Stomach (tissue), 9 donors: ENCODE measurements around the gene SCYGR4. TPM values are rescaled to one million over a fixed set of nuclear protein-coding genes. Genes with fewer than 3 reads are reported as not detected.

Experiments
- DNase-seq, 2 donors: peaks; one replicate each; pipeline versions ENCODE4 v3.0.0 to v3.0.0-alpha.2; 2013 to 2019
- H3K27ac ChIP-seq, 5 donors: fragments of 200-600 bp in 4 of 5; sonication (generic) in 4 of 5; one replicate each; pipeline ENCODE4 v1.5.1; 2013 to 2019; ENCODE audit warnings: mild to moderate bottlenecking in 1 of 5, moderate library complexity in 1 of 5
- H3K27me3 ChIP-seq, 3 donors: fragments of 200-600 bp; sonication (generic); one replicate each; pipeline ENCODE4 v1.5.1; 2017 to 2019; ENCODE audit warnings: mixed run types in 1 of 3
- H3K36me3 ChIP-seq, 4 donors: fragments of 200-600 bp; sonication (generic); 1 replicate in 3 of 4; 2 replicates in 1 of 4; pipeline ENCODE4 v1.5.1; 2016 to 2019
- H3K4me1 ChIP-seq, 4 donors: fragments of 200-600 bp; sonication (generic); one replicate each; pipeline ENCODE4 v1.5.1; 2016 to 2019
- H3K4me3 ChIP-seq, 4 donors: fragments of 200-600 bp; sonication (generic) in 3 of 4; one replicate each; pipeline ENCODE4 v1.5.1; 2016 to 2019; ENCODE audit warnings: mild to moderate bottlenecking in 1 of 4
- H3K9me3 ChIP-seq, 4 donors: fragments of 200-600 bp; sonication (generic); one replicate each; pipeline ENCODE4 v1.5.1; 2016 to 2019
- EP300 ChIP-seq: sonication (generic); formaldehyde crosslinking; IDR thresholded peaks from one replicate; pipeline ENCODE4 v1.6.1; 2017; ENCODE audit warnings: antibody characterized with exemption
- POLR2A ChIP-seq, 4 donors: fragments of 450-650 bp; IDR thresholded peaks; one replicate each; pipeline ENCODE4 v1.6.1; 2016; ENCODE audit warnings: antibody characterized with exemption in 4 of 4, control low read depth in 2 of 4, mild to moderate bottlenecking in 1 of 4, moderate library complexity in 1 of 4
- POLR2AphosphoS5 ChIP-seq, 3 donors: sonication (generic); formaldehyde crosslinking; IDR thresholded peaks; one replicate each; pipeline ENCODE4 v1.6.1; 2016; ENCODE audit warnings: antibody characterized with exemption in 3 of 3
- WGBS, 5 donors: extraction: QIAGEN DNeasy Blood & Tissue Kit in 3 of 5; methylation state at CpG; one replicate each; pipeline versions ENCODE4 v1.1.5 to v1.1.7; 2013 to 2018; 5-methylcytosine and 5-hydroxymethylcytosine counted together
- intact Hi-C: fragments of 100-400 bp; cut with DNase I; formaldehyde crosslinking; loops from one replicate; pipeline ENCODE4 v1.15.1; 2023; ENCODE audit warnings: low total_unique reads
- polyA plus RNA-seq, 3 donors: library from polyadenylated mRNA; stranded (reverse); fragments of 200-250 nt; gene quantifications; one replicate each; pipeline ENCODE4 v1.2.3, GENCODE V29; 2013
- total RNA-seq, 5 donors: library from RNA; depleted of rRNA; stranded (reverse); fragments of >200 nt; gene quantifications; one replicate each; pipeline versions ENCODE4 v1.1.0 to v1.2.3, GENCODE V29; 2014 to 2016
- TF ChIP-seq, protein P1 (sequence below), 7 experiments: fragments of 450-650 bp in 4 of 7; fragments of 200-600 bp in 3 of 7; sonication (generic) in 3 of 7; IDR thresholded peaks; one replicate each; pipeline ENCODE4 v1.5.1; 2016 to 2019; ENCODE audit warnings: antibody characterized with exemption in 7 of 7, control low read depth in 2 of 7, mild to moderate bottlenecking in 1 of 7
- donor health status: healthy with polysubstance abuse.
- donor health status: Bipolar disorder and iron deficiency.
- donor health status: healthy.

Gene SCYGR4
- total and polyA plus RNA-seq, 8 donors = not detected

DNA sequence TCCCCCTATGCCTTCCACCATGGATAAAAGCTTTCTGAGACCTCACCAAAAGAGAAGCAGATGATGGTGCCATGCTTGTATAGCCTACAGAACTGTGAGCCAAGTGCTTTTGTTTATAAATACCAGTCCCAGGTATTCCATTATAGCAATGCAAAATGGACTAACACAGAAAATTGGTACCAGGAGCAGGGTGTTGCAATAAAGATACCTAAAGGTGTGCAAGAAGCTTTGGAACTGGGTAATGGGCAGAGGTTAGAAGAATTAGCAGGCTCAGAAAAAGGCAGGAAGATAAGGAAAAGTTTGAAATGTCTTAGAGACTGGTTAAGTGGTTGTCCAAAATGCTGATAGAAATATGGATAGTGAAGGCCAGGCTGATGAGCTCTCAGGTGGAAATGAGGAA, 34.9 kb upstream of the SCYGR4 start:
- DNase-seq = no peak
- no peak overlapping the region for H3K4me3 ChIP-seq
- H3K9me3 ChIP-seq = peaks cover 0 to 18% (median 13%) of the 10 kb centered on the region in 4 donors
- no peaks in the 10 kb centered on the region for H3K4me1 ChIP-seq
- TF ChIP-seq, protein P1, sequence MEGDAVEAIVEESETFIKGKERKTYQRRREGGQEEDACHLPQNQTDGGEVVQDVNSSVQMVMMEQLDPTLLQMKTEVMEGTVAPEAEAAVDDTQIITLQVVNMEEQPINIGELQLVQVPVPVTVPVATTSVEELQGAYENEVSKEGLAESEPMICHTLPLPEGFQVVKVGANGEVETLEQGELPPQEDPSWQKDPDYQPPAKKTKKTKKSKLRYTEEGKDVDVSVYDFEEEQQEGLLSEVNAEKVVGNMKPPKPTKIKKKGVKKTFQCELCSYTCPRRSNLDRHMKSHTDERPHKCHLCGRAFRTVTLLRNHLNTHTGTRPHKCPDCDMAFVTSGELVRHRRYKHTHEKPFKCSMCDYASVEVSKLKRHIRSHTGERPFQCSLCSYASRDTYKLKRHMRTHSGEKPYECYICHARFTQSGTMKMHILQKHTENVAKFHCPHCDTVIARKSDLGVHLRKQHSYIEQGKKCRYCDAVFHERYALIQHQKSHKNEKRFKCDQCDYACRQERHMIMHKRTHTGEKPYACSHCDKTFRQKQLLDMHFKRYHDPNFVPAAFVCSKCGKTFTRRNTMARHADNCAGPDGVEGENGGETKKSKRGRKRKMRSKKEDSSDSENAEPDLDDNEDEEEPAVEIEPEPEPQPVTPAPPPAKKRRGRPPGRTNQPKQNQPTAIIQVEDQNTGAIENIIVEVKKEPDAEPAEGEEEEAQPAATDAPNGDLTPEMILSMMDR (IDR thresholded peaks at IDR 0.05) = no peak
- TF ChIP-seq POLR2AphosphoS5 (IDR thresholded peaks at IDR 0.05) = no peak
- TF ChIP-seq POLR2A (IDR thresholded peaks at IDR 0.05) = no peak
- TF ChIP-seq EP300 = no peak
- H3K27ac ChIP-seq = no peak overlapping the region
- no peaks in the 10 kb centered on the region for H3K27me3 ChIP-seq
- intact Hi-C loops = no loop called here
- no peaks in the 10 kb centered on the region for H3K36me3 ChIP-seq

DNA sequence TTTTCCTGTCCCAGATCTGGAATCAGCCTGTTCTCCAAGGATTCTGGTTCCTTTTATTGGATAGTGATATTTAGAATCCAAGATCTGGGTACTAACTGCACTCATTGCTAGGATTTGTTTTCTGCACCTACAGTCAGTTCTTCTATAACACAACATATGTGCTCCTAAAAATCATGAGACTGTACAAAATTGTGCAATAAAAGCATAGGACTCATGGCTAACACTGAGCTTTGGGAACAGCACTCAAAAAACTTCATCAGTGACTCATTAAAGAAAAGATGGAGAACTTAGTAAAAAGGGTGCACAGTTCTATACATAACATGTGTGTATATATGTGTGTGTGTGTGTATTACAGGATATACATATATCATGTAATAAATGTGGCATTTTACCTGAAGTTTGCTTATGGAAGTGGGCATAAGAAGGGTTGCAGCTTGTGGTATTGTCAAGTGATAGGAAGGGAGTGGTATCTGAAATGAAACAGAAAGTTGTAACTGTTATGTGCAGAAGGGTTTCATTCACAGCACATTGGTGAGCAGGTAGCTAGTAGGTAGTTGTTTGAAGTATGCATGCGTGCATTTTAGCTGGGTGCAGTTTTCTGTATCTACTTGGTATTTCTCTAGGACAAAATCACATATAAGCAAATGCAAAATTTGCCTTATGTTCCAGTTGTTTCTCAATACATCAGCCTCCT, 24.5 kb upstream of the SCYGR4 start:
- H3K9me3 ChIP-seq = peaks cover 0 to 10% (median 4%) of the 10 kb centered on the region in 4 donors
- H3K27me3 ChIP-seq = no peaks in the 10 kb centered on the region
- TF ChIP-seq EP300 (no peak), POLR2A (IDR thresholded peaks at IDR 0.05) (no peak), POLR2AphosphoS5 (IDR thresholded peaks at IDR 0.05) (no peak)
- TF ChIP-seq, protein P1 (IDR thresholded peaks at IDR 0.05) = no peak
- intact Hi-C loops = no loop called here
- H3K4me3 ChIP-seq = no peak overlapping the region
- H3K27ac ChIP-seq = no peak overlapping the region
- H3K4me1 ChIP-seq = no peaks in the 10 kb centered on the region
- no peak for DNase-seq
- H3K36me3 ChIP-seq = no peaks in the 10 kb centered on the region
- WGBS, 5 donors = 70 to 89% (median 76%) methylated on average over 1 of the region's 1 CpG

DNA sequence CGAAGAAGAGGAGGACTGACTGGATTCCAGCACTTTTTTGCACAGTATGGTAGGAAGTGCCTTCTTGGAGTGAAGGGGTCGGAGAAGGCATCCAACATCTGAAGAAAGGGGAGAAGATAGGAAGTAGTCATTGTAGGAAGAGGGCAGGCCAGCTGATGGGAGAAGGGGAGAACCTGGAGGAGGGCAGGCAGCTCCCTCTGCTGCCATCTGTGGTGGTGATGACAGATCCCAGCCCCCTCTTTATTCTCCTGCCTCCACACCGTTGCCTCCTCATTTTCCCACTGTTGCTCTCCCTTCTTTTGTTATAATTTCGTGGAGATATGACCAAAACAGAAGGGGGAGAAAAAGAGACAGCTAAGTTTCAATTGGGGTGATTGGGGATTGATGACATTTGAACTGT, 21.5 kb upstream of the SCYGR4 start:
- Histone ChIP-seq H3K27me3 (peaks cover 0 to 9% (median 0%) of the 10 kb centered on the region in 3 donors), H3K4me3 (no peak overlapping the region), H3K9me3 (no peaks in the 10 kb centered on the region), H3K4me1 (no peaks in the 10 kb centered on the region), H3K36me3 (no peaks in the 10 kb centered on the region), H3K27ac (no peak overlapping the region)
- DNase-seq = no peak
- WGBS, 5 donors = 43 to 71% (median 52%) methylated on average over 4 of the region's 4 CpGs
- intact Hi-C loops = no loop called here
- no peak for TF ChIP-seq POLR2AphosphoS5 (IDR thresholded peaks at IDR 0.05)
- no peak for TF ChIP-seq EP300
- TF ChIP-seq, protein P1 (IDR thresholded peaks at IDR 0.05) = no peak
- no peak for TF ChIP-seq POLR2A (IDR thresholded peaks at IDR 0.05)

DNA sequence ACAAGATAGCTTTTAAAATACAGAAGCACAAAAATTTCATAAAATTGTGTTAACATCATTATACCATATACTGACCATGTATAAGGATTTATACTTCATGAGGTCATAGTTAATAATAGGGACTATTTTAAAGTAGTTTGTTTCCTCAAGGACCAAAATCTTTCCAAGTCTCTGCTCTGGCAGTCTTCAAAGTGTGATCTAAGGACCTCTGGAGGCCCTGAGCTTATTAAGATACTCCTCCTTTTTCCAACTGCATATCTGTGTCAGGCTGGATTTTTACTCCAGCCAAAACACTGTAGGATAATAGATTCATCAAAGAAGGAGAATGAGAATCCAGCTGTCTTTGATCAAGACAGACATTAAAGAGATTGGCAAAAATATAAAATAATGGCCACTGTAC, 20.3 kb upstream of the SCYGR4 start:
- intact Hi-C loops = no loop called here
- DNase-seq = peak in 1 of 2 donors; percentile 67
- Histone ChIP-seq H3K9me3 (no peaks in the 10 kb centered on the region), H3K27ac (no peak overlapping the region), H3K4me1 (no peaks in the 10 kb centered on the region), H3K4me3 (no peak overlapping the region), H3K27me3 (peaks cover 0 to 9% (median 0%) of the 10 kb centered on the region in 3 donors), H3K36me3 (no peaks in the 10 kb centered on the region)
- TF ChIP-seq EP300 = no peak
- no peak for TF ChIP-seq POLR2AphosphoS5 (IDR thresholded peaks at IDR 0.05)
- TF ChIP-seq POLR2A (IDR thresholded peaks at IDR 0.05) = no peak
- TF ChIP-seq, protein P1 (IDR thresholded peaks at IDR 0.05) = no peak
